Stimulated activated CD4-positive, alpha-beta T cell treated with anti-CD3 and anti-CD28 coated beads, TNF-alpha, amount 100 ng/mL, for 24 hours (primary cell): Measurements from ENCODE around the gene ABLIM1.

ENCODE experiments used
- DNase-seq, 3 experiments: peaks; one replicate each; pipeline ENCODE4 v3.0.0-alpha.2; 2020; ENCODE audit warnings: low read depth in 3 of 3

ABLIM1 gene

GRCh38 chr10:114518401-114519305, 139.4 kb downstream of the ABLIM1 start:
- DNase-seq = no peak

- DNase-seq = no peak
Observed at GRCh38 chr10:114517368-114518250, 140.5 kb downstream of the ABLIM1 start.

- no peak for DNase-seq
Observed at GRCh38 chr10:114516356-114516755, 141.7 kb downstream of the ABLIM1 start.

- DNase-seq = no peak
Observed at GRCh38 chr10:114515298-114515914, 142.7 kb downstream of the ABLIM1 start.

- no peak for DNase-seq
Observed at GRCh38 chr10:114513381-114513792, 144.7 kb downstream of the ABLIM1 start.

GRCh38 chr10:114511881-114512280, 146.2 kb downstream of the ABLIM1 start:
- DNase-seq = no peak

- no peak for DNase-seq
Observed at GRCh38 chr10:114508376-114508775, 149.7 kb downstream of the ABLIM1 start.

GRCh38 chr10:114507449-114507848, 150.6 kb downstream of the ABLIM1 start:
- no peak for DNase-seq

- DNase-seq = no peak
Observed at GRCh38 chr10:114506871-114507385, 151.1 kb downstream of the ABLIM1 start.

GRCh38 chr10:114504769-114505579, 153.1 kb downstream of the ABLIM1 start:
- DNase-seq = no peak

GRCh38 chr10:114502074-114502473, 156.0 kb downstream of the ABLIM1 start:
- no peak for DNase-seq

GRCh38 chr10:114501650-114502049, 156.4 kb downstream of the ABLIM1 start:
- no peak for DNase-seq

GRCh38 chr10:114500643-114501042, 157.4 kb downstream of the ABLIM1 start:
- DNase-seq = no peak

- DNase-seq = peak; percentile 72 to 82 (median 81)
Observed at GRCh38 chr10:114499630-114500190, 158.4 kb downstream of the ABLIM1 start.

GRCh38 chr10:114499116-114499515, 159.0 kb downstream of the ABLIM1 start:
- DNase-seq = no peak

GRCh38 chr10:114498413-114499111, 159.5 kb downstream of the ABLIM1 start:
- DNase-seq = no peak

- DNase-seq = no peak
Observed at GRCh38 chr10:114495303-114495702, 162.8 kb downstream of the ABLIM1 start.

GRCh38 chr10:114492351-114493037, 165.6 kb downstream of the ABLIM1 start:
- peak in 1 of 3 experiments; percentile 36 for DNase-seq

GRCh38 chr10:114491933-114492332, 166.1 kb downstream of the ABLIM1 start:
- no peak for DNase-seq
